Tibial nerve (tissue), 3 donors: ENCODE measurements around the gene IFI44L.

Experiments
- POLR2A ChIP-seq, 2 donors: fragments of 450-650 bp; IDR thresholded peaks; one replicate each; pipeline ENCODE4 v1.6.1; 2017; ENCODE audit warnings: antibody characterized with exemption in 2 of 2, mild to moderate bottlenecking in 2 of 2, moderate library complexity in 2 of 2
- TF ChIP-seq, protein P1 (sequence below), 5 experiments: fragments of 200-600 bp in 3 of 5; fragments of 450-650 bp in 2 of 5; sonication (generic) in 3 of 5; IDR thresholded peaks; one replicate each; pipeline ENCODE4 v1.5.1; 2016 to 2019; ENCODE audit warnings: antibody characterized with exemption in 5 of 5, mild to moderate bottlenecking in 3 of 5, moderate library complexity in 2 of 5

DNA sequence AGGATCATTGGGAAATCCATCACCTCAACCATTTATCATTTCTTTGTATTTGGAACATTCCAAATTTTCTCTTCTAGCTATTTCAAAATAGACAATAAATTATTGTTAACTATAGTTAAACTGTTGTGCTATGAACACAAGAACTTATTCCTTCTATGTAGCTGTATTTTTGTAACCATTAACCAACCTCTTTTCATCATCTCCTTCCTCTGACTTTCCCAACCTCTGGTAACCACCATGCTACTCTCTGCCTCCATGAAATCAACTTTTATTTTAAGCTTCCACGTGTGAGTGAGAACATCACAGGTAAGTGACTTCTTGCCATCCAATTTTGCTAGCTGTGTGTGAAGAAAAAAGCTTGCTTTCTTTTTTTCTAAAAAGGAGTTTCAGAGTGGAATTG lies 418 bp downstream of the IFI44L start:
- no peak for TF ChIP-seq POLR2A (IDR thresholded peaks at IDR 0.05)
- TF ChIP-seq, protein P1, sequence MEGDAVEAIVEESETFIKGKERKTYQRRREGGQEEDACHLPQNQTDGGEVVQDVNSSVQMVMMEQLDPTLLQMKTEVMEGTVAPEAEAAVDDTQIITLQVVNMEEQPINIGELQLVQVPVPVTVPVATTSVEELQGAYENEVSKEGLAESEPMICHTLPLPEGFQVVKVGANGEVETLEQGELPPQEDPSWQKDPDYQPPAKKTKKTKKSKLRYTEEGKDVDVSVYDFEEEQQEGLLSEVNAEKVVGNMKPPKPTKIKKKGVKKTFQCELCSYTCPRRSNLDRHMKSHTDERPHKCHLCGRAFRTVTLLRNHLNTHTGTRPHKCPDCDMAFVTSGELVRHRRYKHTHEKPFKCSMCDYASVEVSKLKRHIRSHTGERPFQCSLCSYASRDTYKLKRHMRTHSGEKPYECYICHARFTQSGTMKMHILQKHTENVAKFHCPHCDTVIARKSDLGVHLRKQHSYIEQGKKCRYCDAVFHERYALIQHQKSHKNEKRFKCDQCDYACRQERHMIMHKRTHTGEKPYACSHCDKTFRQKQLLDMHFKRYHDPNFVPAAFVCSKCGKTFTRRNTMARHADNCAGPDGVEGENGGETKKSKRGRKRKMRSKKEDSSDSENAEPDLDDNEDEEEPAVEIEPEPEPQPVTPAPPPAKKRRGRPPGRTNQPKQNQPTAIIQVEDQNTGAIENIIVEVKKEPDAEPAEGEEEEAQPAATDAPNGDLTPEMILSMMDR (IDR thresholded peaks at IDR 0.05) = no peak
